WTC11 (cell line): Measurements from ENCODE around the gene POU3F2.

Experiments
- MLX ChIP-seq: sonication (generic); formaldehyde crosslinking; IDR thresholded peaks from 2 replicates; pipeline ENCODE4 v1.8.1; 2023; ENCODE audit warnings: mild to moderate bottlenecking, missing genetic modification reagents, moderate library complexity
- NFYB ChIP-seq: sonication (generic); formaldehyde crosslinking; conservative IDR thresholded peaks from 2 replicates; pipeline ENCODE4 v1.8.0; 2022; ENCODE audit warnings: low read depth, missing genetic modification reagents

- TF ChIP-seq NFYB (CRISPR knock-in tag) (no peak), MLX (CRISPR knock-in tag) (no peak)
Observed at GRCh38 chr6:98824902-98825599, 9.3 kb upstream of the POU3F2 start.
